GM13976 (cell line): ENCODE results near the gene ESF1.

Source experiments
- DNase-seq: peaks from one replicate; pipeline ENCODE4 v3.0.0; 2012; ENCODE audit warnings: low spot score
- in situ Hi-C: fragments of 300-500 bp; cut with MboI; formaldehyde crosslinking; loops from one replicate; pipeline ENCODE4 v1.12.0; 2022; ENCODE audit warnings: low sequenced_read_pairs, mixed read lengths, inconsistent platforms; ENCODE audit not compliant: unreplicated experiment
- TF ChIP-seq, protein P1 (sequence below): IDR thresholded peaks from 2 replicates; pipeline ENCODE4 v1.5.1; 2012; ENCODE audit warnings: borderline replicate concordance, mild to moderate bottlenecking; ENCODE audit not compliant: insufficient read depth; ENCODE audit errors: extremely low read depth, missing control alignments, control extremely low read depth

ESF1 gene

DNA sequence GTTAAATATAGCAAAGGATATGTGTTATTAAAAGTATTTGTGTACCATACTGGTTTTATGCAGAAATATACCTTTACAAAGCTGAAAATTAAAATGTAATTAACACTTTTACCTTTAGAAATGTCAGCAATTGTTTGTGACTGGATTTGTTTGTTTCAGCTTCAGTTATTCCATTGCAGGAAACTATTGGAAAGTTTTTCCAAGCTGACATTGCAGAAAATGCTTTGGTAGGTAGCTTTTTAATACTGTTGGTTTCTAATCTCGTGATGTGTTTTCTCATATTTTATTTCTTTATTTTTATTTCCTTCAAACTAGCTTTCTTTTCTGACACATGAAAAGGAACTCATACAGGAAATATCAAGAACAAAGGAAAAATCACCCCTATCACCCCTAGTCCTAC is 8.3 kb upstream of the ESF1 start:
- TF ChIP-seq, protein P1, sequence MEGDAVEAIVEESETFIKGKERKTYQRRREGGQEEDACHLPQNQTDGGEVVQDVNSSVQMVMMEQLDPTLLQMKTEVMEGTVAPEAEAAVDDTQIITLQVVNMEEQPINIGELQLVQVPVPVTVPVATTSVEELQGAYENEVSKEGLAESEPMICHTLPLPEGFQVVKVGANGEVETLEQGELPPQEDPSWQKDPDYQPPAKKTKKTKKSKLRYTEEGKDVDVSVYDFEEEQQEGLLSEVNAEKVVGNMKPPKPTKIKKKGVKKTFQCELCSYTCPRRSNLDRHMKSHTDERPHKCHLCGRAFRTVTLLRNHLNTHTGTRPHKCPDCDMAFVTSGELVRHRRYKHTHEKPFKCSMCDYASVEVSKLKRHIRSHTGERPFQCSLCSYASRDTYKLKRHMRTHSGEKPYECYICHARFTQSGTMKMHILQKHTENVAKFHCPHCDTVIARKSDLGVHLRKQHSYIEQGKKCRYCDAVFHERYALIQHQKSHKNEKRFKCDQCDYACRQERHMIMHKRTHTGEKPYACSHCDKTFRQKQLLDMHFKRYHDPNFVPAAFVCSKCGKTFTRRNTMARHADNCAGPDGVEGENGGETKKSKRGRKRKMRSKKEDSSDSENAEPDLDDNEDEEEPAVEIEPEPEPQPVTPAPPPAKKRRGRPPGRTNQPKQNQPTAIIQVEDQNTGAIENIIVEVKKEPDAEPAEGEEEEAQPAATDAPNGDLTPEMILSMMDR = no peak
- in situ Hi-C loops = loop anchor here (25.0 kb wide), 1 partner anchor 481 kb away; no protein-coding TSS in a partner anchor
- DNase-seq = no peak

DNA sequence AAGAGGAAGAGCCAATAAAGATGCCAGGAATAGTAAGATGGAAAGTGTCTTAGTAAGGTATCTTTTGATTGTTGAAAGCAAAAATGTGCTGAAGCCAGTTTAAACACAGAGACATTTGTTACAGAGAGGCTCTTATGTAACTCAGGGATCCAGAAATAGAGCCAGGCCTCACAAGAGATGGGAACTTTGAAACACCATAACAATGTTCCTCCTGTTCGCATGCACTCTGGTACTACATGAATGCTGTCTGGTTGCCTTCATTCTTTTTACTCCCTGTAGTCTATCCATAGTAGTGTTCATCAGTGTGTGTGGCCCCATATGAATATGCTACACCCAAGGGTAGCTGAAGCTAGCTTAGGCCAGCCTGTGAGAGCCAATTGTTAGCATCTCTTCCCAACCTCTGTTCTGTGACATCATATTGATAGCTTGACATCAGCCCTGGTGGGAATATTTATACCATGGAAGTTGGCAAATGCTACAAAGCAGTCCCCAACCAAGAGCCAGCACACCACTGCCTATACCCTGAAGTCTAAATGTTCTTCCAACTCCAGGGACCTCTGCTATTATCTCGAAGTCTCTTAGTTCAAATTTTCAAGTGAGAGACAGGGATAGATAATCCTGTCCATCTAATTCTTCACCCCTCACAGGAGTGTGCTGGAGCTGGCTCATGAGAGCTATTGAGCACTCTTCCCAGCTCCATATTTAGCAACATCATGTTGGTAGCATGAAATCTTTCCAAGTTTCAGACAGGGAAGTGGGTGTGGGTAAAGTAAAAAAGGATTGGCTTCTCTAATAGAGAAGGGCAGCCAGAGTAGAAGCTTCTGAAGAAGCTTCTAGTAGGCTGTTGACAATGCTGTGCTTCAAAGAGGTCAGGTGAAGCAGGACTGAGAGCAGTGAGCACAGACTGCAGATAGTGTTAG is 7.1 kb upstream of the ESF1 start:
- no peak for DNase-seq
- TF ChIP-seq, protein P1 = no peak
- in situ Hi-C loops = loop anchor here (25.0 kb wide), 1 partner anchor 479 kb away; no protein-coding TSS in a partner anchor

DNA sequence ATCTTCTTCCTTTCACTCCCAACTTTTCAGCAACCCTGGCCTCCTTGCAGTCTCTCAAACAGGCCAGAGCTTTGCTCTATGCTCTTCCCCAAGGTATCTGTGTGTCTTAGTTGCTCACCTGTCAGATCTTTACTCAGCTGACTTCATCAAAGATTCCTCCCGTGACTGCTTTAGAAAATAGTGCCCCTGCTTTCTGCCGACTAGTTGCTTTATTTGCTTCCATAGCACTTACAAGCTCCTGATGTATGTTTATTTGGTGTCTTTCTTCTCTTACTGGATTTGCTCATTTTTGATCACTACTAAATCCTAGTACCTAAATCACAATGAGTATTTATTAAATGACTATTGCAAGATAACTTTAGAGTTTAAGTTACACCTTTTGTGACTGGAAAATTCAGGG is 6.0 kb upstream of the ESF1 start:
- TF ChIP-seq, protein P1 = no peak
- in situ Hi-C loops = loop anchor here (25.0 kb wide), 1 partner anchor 478 kb away; no protein-coding TSS in a partner anchor
- DNase-seq = no peak

- DNase-seq = peak; percentile 52
- in situ Hi-C loops = loop anchor here (25.0 kb wide), 1 partner anchor 476 kb away; no protein-coding TSS in a partner anchor
- TF ChIP-seq, protein P1 = peak; percentile 56
These were observed 3.6 kb upstream of the ESF1 start for GRCh38 chr20:13788167-13788834.

DNA sequence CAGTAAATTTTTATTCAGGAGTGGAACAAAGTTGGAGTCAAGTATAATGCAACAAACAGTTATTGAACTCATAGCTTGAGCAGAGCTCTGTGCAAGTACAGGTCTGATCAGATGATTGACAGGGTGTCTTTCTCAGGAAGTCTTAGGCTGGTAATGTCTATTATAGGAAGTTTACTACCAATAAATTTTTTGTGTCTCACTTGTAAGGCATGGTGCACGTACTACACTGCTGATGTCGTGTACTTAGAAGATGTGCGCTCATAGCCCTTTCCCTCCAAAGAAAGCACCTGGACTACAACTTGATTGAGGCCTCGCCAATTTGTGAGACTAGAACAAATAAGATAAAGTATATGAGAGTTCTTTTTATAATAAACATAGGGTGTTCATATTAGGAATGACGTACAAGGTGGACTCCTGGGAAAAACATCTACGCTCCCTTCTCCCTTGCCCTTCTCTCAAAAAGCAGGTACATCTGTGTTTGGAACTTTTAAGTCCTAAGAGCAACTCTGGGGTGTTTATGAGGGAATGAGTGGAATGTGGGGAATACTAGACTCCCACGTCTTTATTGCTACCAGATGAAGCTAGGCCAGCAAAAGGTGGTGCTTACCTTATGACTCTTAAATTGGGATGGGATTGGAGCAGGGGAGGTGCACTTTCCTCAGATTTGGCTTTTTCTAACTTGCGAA is 1.6 kb upstream of the ESF1 start:
- in situ Hi-C loops = loop anchor here (25.0 kb wide), 1 partner anchor 474 kb away; no protein-coding TSS in a partner anchor
- TF ChIP-seq, protein P1 = no peak
- DNase-seq = no peak
